Bronchial epithelial cell (primary cell): Measurements from ENCODE around the gene ERBB4. TPM values are rescaled to one million over a fixed set of nuclear protein-coding genes. Genes with fewer than 3 reads are reported as not detected.

Source experiments
- DNase-seq: peaks from one replicate; pipeline ENCODE4 v3.0.0-alpha.2; 2010; ENCODE audit warnings: low read depth
- FAIRE-seq: peaks from 2 replicates; lab custom pipeline; 2011; peaks lifted over from hg19 to GRCh38; lab: Jason Lieb, UNC
- H3K27me3 ChIP-seq: 2 replicates; pipeline ENCODE4 v1.5.1; 2011; ENCODE audit warnings: low read length; ENCODE audit not compliant: control insufficient read depth, insufficient read depth
- H3K36me3 ChIP-seq: 2 replicates; pipeline ENCODE4 v1.5.1; 2011; ENCODE audit warnings: low read length; ENCODE audit not compliant: control insufficient read depth, insufficient read depth
- H3K4me3 ChIP-seq: 2 replicates; pipeline ENCODE4 v1.5.1; 2011; ENCODE audit warnings: mild to moderate bottlenecking, low read depth, low read length, control low read depth
- total RNA-seq: library from RNA; depleted of rRNA; stranded (reverse); fragments of >200 nt; gene quantifications from 2 replicates; pipeline ENCODE4 v1.2.1, GENCODE V29; 2014
- TF ChIP-seq, protein P1 (sequence below): IDR thresholded peaks from 2 replicates; pipeline ENCODE4 v1.5.1; 2011; ENCODE audit warnings: mild to moderate bottlenecking, moderate library complexity, low read length, control low read depth, inconsistent platforms; ENCODE audit not compliant: insufficient read depth, severe bottlenecking

The ERBB4 gene
- total RNA-seq, 1 donor from 2014 or later: under 0.01 TPM

DNA sequence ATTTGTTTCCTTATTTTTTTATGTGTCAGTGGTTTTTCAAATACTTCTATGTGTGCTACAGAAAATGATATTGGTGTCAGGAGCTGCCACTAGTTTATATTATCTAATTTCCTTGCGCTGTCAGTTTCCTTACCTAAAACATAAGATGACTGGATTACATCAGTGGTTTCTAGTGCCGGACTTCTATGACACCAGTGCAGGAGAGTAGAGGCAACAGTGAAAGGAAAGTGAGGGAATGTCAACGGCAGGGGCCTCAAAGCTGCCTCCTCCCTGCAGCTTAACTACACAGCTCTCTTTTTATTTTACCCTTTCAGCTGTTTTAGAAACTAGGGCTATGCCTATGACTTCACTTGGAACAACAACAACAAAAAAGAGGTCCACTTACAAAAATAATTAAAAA, 6.5 kb downstream of the ERBB4 start:
- H3K4me3 ChIP-seq: no peak overlapping the region
- TF ChIP-seq, protein P1, sequence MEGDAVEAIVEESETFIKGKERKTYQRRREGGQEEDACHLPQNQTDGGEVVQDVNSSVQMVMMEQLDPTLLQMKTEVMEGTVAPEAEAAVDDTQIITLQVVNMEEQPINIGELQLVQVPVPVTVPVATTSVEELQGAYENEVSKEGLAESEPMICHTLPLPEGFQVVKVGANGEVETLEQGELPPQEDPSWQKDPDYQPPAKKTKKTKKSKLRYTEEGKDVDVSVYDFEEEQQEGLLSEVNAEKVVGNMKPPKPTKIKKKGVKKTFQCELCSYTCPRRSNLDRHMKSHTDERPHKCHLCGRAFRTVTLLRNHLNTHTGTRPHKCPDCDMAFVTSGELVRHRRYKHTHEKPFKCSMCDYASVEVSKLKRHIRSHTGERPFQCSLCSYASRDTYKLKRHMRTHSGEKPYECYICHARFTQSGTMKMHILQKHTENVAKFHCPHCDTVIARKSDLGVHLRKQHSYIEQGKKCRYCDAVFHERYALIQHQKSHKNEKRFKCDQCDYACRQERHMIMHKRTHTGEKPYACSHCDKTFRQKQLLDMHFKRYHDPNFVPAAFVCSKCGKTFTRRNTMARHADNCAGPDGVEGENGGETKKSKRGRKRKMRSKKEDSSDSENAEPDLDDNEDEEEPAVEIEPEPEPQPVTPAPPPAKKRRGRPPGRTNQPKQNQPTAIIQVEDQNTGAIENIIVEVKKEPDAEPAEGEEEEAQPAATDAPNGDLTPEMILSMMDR: no peak
- no peak for FAIRE-seq
- H3K27me3 ChIP-seq: peaks cover 8% of the 10 kb centered on the region
- no peak for DNase-seq
- no peaks in the 10 kb centered on the region for H3K36me3 ChIP-seq

DNA sequence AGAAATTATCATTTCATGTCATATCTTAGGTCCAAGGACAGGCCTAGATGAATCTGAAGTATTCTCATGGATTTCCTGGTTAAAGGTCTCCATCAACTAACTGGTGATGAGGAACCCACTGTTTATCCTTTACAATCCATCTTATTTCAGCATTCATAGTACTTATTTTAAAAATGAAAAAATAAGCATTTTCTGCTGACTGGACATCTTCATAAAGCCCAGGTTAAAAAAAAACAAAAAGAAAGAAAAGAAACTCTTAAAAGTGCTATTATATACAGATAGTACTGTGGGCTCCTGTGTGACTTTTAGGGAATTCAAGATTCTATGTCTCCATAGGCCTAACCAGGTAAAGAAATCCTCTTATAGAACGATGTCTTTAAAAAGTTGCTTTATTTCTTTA, 7.1 kb downstream of the ERBB4 start:
- peaks cover 4% of the 10 kb centered on the region for H3K27me3 ChIP-seq
- FAIRE-seq: no peak
- no peak overlapping the region for H3K4me3 ChIP-seq
- no peak for DNase-seq
- TF ChIP-seq, protein P1: no peak
- no peaks in the 10 kb centered on the region for H3K36me3 ChIP-seq

DNA sequence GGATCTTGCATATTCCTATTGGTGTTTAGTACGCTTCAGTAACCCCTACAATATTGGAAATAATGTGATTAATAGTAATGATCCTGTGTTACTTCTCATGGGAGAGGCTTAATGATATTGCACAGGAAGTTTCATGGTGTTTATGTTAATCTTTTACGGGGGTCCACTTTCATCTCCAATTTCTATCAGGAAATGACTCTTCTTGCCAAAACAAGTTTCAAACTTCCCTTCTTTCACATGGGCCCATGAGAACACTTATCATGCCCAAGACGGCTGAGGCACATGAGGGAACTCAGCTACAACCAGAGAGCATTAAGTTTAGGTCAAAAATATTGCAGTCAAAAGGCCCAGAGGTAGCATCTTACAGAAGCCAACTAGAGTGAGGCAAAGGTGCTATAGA, 7.6 kb downstream of the ERBB4 start:
- FAIRE-seq (no peak), DNase-seq (no peak)
- H3K36me3 ChIP-seq: no peaks in the 10 kb centered on the region
- H3K27me3 ChIP-seq: peaks cover under 1% of the 10 kb centered on the region
- TF ChIP-seq, protein P1: no peak
- no peak overlapping the region for H3K4me3 ChIP-seq

DNA sequence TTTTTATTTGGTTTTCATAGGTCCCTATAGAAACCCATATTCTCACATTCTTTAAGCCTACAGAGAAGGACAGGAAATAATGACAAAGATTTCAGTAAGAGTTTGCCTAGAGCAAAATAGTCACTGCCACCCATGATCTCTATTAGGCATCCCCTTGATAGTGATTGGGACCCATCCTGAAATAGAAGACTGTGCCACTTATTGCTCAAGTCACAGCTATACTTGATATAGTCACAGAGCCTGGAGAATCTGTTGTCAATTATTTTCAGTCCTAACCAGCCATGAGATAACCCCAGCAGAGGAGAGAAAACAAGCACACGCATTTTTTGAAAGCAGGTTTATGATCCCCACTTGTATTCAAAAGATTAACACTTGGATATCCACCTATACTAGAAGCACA, 8.2 kb downstream of the ERBB4 start:
- TF ChIP-seq, protein P1: no peak
- H3K27me3 ChIP-seq: no peaks in the 10 kb centered on the region
- H3K4me3 ChIP-seq: no peak overlapping the region
- no peaks in the 10 kb centered on the region for H3K36me3 ChIP-seq
- no peak for FAIRE-seq
- no peak for DNase-seq

DNA sequence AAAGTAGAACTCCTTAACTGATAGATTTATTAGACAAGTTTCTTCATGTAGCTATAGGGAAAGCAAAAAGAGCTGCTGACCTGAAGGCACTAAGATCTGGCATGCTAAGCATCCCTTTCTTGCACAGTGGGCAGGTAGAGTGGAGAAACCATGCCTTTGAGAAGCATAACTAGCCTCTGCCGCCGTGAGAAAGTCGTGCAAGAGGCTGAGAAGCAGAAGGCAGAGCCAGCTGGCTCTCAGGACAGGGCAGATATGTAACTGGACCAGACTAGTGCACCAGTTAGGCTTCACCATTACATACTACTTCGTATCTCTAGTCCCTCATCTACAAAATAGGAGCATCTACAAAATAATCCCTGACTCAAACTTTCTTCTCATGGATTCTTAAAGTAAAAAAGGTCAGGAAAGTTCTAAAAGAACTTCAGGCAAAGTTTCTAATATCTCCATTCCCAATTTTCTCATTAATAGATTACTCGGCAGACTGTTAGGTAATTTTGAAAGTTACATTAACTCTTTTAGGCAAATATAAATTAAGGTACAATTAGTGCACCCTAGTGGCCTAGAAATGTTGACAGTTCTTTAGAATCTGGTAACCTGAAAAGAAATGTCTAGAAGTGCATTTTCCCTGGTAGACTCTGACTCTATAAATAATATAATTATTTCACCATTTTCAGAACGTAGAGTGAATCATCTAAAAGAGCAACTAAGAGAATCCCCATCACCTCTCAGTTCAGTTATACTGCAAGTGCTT, 10.3 kb downstream of the ERBB4 start:
- FAIRE-seq (no peak), DNase-seq (no peak)
- Histone ChIP-seq H3K27me3 (no peaks in the 10 kb centered on the region), H3K36me3 (no peaks in the 10 kb centered on the region), H3K4me3 (no peak overlapping the region)
- TF ChIP-seq, protein P1: no peak

DNA sequence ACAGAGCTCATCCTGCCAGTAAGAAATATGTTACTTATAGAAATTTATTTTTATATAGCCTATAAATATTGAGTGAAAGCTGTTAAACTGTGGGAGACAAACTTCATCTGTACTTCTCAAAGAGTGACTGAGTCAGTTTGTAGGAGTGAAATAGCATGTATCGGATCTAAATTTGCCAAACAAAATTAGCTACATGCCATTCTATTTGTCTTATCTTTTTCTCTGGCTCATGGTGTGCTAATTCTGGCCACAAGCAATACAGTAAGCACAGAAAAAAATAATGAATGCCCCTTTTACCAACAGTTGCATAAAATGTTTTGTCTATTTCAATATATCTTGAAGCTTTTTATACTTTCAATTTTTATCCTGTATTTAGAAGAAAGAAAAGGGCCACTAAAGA, 12.5 kb downstream of the ERBB4 start:
- DNase-seq (no peak), FAIRE-seq (no peak)
- Histone ChIP-seq H3K36me3 (no peaks in the 10 kb centered on the region), H3K27me3 (no peaks in the 10 kb centered on the region), H3K4me3 (no peak overlapping the region)
- TF ChIP-seq, protein P1: no peak
